Measurements from ENCODE around the gene DIS3L2.

The DIS3L2 gene

GRCh38 chr2:231996797-231997540 is 35.5 kb downstream of the DIS3L2 start:
- TF ChIP-seq POLR2AphosphoS5 (IDR thresholded peaks at IDR 0.05; ENCODE audit: low read depth, low read length) (no peak), SIN3A (IDR thresholded peaks at IDR 0.05; ENCODE audit: borderline replicate concordance, insufficient read depth, low read length) (no peak)

GRCh38 chr2:231998046-231998445 is 36.5 kb downstream of the DIS3L2 start:
- no peak for TF ChIP-seq REST (IDR thresholded peaks at IDR 0.05; ENCODE audit: insufficient read depth in 1 of 2, low read depth in 2 of 2, low read length in 2 of 2)
- TF ChIP-seq SIN3A (IDR thresholded peaks at IDR 0.05; ENCODE audit: borderline replicate concordance, insufficient read depth, low read length) = no peak
- no peak for TF ChIP-seq TAF1 (IDR thresholded peaks at IDR 0.05; ENCODE audit: borderline replicate concordance, insufficient read depth, low read length)
- TF ChIP-seq FOXP2 (optimal IDR thresholded peaks at IDR 0.05; ENCODE audit: borderline replicate concordance, extremely low read depth, extremely low read length, insufficient read depth) = no peak
- TF ChIP-seq POLR2AphosphoS5 (IDR thresholded peaks at IDR 0.05; ENCODE audit: low read depth, low read length) = no peak

- TF ChIP-seq SIN3A (IDR thresholded peaks at IDR 0.05; ENCODE audit: borderline replicate concordance, insufficient read depth, low read length) (no peak), FOXP2 (optimal IDR thresholded peaks at IDR 0.05; ENCODE audit: borderline replicate concordance, extremely low read depth, extremely low read length, insufficient read depth) (no peak), TAF1 (IDR thresholded peaks at IDR 0.05; ENCODE audit: borderline replicate concordance, insufficient read depth, low read length) (no peak), REST (IDR thresholded peaks at IDR 0.05; ENCODE audit: insufficient read depth in 1 of 2, low read depth in 2 of 2, low read length in 2 of 2) (no peak), POLR2AphosphoS5 (IDR thresholded peaks at IDR 0.05; ENCODE audit: low read depth, low read length) (no peak)
Observed at GRCh38 chr2:232000439-232000838, 38.9 kb downstream of the DIS3L2 start.

- TF ChIP-seq REST (IDR thresholded peaks at IDR 0.05; ENCODE audit: insufficient read depth in 1 of 2, low read depth in 2 of 2, low read length in 2 of 2) (no peak), FOXP2 (optimal IDR thresholded peaks at IDR 0.05; ENCODE audit: borderline replicate concordance, extremely low read depth, extremely low read length, insufficient read depth) (no peak), POLR2AphosphoS5 (IDR thresholded peaks at IDR 0.05; ENCODE audit: low read depth, low read length) (no peak), TAF1 (IDR thresholded peaks at IDR 0.05; ENCODE audit: borderline replicate concordance, insufficient read depth, low read length) (no peak), SIN3A (IDR thresholded peaks at IDR 0.05; ENCODE audit: borderline replicate concordance, insufficient read depth, low read length) (no peak)
Observed at GRCh38 chr2:232001073-232001472, 39.6 kb downstream of the DIS3L2 start.

- TF ChIP-seq REST (IDR thresholded peaks at IDR 0.05; ENCODE audit: insufficient read depth in 1 of 2, low read depth in 2 of 2, low read length in 2 of 2) (no peak), FOXP2 (optimal IDR thresholded peaks at IDR 0.05; ENCODE audit: borderline replicate concordance, extremely low read depth, extremely low read length, insufficient read depth) (no peak), SIN3A (IDR thresholded peaks at IDR 0.05; ENCODE audit: borderline replicate concordance, insufficient read depth, low read length) (no peak), TAF1 (IDR thresholded peaks at IDR 0.05; ENCODE audit: borderline replicate concordance, insufficient read depth, low read length) (no peak), POLR2AphosphoS5 (IDR thresholded peaks at IDR 0.05; ENCODE audit: low read depth, low read length) (no peak)
Observed at GRCh38 chr2:232006253-232006652, 44.7 kb downstream of the DIS3L2 start.

All from PFSK-1 (cell line).